H9 (cell line): ENCODE results near the gene ENGASE. TPM values are rescaled to one million over a fixed set of nuclear protein-coding genes. Genes with fewer than 3 reads are reported as not detected.

Source experiments
- DNase-seq: peaks from one replicate; pipeline ENCODE4 v3.0.0-alpha.2; 2017
- H2AFZ ChIP-seq: one replicate; pipeline ENCODE4 v1.6.1; 2013; ENCODE audit warnings: mild to moderate bottlenecking, low read length, control low read depth, moderate library complexity
- H2AK5ac ChIP-seq: 2 replicates; pipeline ENCODE4 v1.6.1; 2013; ENCODE audit warnings: low read length, control low read depth, mixed read lengths; ENCODE audit not compliant: insufficient read length
- H2BK120ac ChIP-seq: one replicate; pipeline ENCODE4 v1.6.1; 2013; ENCODE audit warnings: low read depth, mild to moderate bottlenecking, low read length, control low read depth, inconsistent platforms; ENCODE audit not compliant: poor library complexity, severe bottlenecking
- H2BK12ac ChIP-seq: 2 replicates; pipeline ENCODE4 v1.6.1; 2013; ENCODE audit warnings: low read length, control low read depth, mixed read lengths, low read depth; ENCODE audit not compliant: insufficient read length
- H2BK15ac ChIP-seq: 2 replicates; pipeline ENCODE4 v1.6.1; 2013; ENCODE audit warnings: low read depth, low read length, control low read depth
- H2BK20ac ChIP-seq: one replicate; pipeline ENCODE4 v1.6.1; 2013; ENCODE audit warnings: low read depth, mild to moderate bottlenecking, low read length, control low read depth, inconsistent platforms; ENCODE audit not compliant: poor library complexity, severe bottlenecking
- H2BK5ac ChIP-seq: 2 replicates; pipeline ENCODE4 v1.6.1; 2013; ENCODE audit warnings: low read length, control low read depth, mixed read lengths; ENCODE audit not compliant: insufficient read length
- H3K14ac ChIP-seq: 2 replicates; pipeline ENCODE4 v1.6.1; 2013; ENCODE audit warnings: low read length, control low read depth; ENCODE audit not compliant: insufficient read depth
- H3K18ac ChIP-seq: 2 replicates; pipeline ENCODE4 v1.6.1; 2013; ENCODE audit warnings: low read depth, mild to moderate bottlenecking, mixed read lengths, low read length, control low read depth; ENCODE audit not compliant: insufficient read length
- H3K23ac ChIP-seq: 2 replicates; pipeline ENCODE4 v1.6.1; 2013; ENCODE audit warnings: low read length, control low read depth, mixed read lengths, low read depth; ENCODE audit not compliant: insufficient read length
- H3K23me2 ChIP-seq: 2 replicates; pipeline ENCODE4 v1.6.1; 2013; ENCODE audit warnings: low read depth, mild to moderate bottlenecking, mixed read lengths, low read length, control low read depth; ENCODE audit not compliant: insufficient read length, poor library complexity, severe bottlenecking
- H3K27ac ChIP-seq: 2 replicates; pipeline ENCODE4 v1.5.1; 2013; ENCODE audit warnings: low read length, control low read depth, mixed read lengths, low read depth; ENCODE audit not compliant: insufficient read length
- H3K27me3 ChIP-seq: 2 replicates; pipeline ENCODE4 v1.6.1; 2013; ENCODE audit warnings: low read length, control low read depth, inconsistent platforms; ENCODE audit not compliant: insufficient read depth
- H3K4ac ChIP-seq: 2 replicates; pipeline ENCODE4 v1.6.1; 2013; ENCODE audit warnings: low read depth, mild to moderate bottlenecking, control low read depth, inconsistent platforms, low read length, moderate library complexity
- H3K4me1 ChIP-seq: 2 replicates; pipeline ENCODE4 v1.6.1; 2013; ENCODE audit warnings: low read length, control low read depth, inconsistent platforms; ENCODE audit not compliant: insufficient read depth
- H3K4me2 ChIP-seq: 2 replicates; pipeline ENCODE4 v1.6.1; 2013; ENCODE audit warnings: low read length, control low read depth, mixed read lengths; ENCODE audit not compliant: insufficient read length, insufficient read depth
- H3K56ac ChIP-seq: 2 replicates; pipeline ENCODE4 v1.6.1; 2013; ENCODE audit warnings: low read depth, mild to moderate bottlenecking, mixed read lengths, low read length, control low read depth; ENCODE audit not compliant: insufficient read length
- H3K79me1 ChIP-seq: 2 replicates; pipeline ENCODE4 v1.6.1; 2013; ENCODE audit warnings: low read depth, mild to moderate bottlenecking, moderate library complexity, low read length, control low read depth, inconsistent platforms; ENCODE audit not compliant: insufficient read depth, poor library complexity, severe bottlenecking
- H3K79me2 ChIP-seq: 2 replicates; pipeline ENCODE4 v1.6.1; 2013; ENCODE audit warnings: low read length, control low read depth, inconsistent platforms; ENCODE audit not compliant: insufficient read depth
- H3K9ac ChIP-seq: 2 replicates; pipeline ENCODE4 v1.6.1; 2013; ENCODE audit warnings: low read length, control low read depth, mixed read lengths; ENCODE audit not compliant: insufficient read length; ENCODE audit errors: extremely low read depth
- H3K9me3 ChIP-seq: one replicate; pipeline ENCODE4 v1.6.1; 2013; ENCODE audit warnings: low read depth, low read length, inconsistent platforms; ENCODE audit not compliant: control insufficient read depth
- H3T11ph ChIP-seq: one replicate; pipeline ENCODE4 v1.6.1; 2013; ENCODE audit warnings: mild to moderate bottlenecking, low read length, control low read depth, inconsistent platforms
- H4K20me1 ChIP-seq: one replicate; pipeline ENCODE4 v1.6.1; 2013; ENCODE audit not compliant: control insufficient read depth, insufficient read length, insufficient read depth
- H4K5ac ChIP-seq: 2 replicates; pipeline ENCODE4 v1.6.1; 2013; ENCODE audit warnings: low read depth, mild to moderate bottlenecking, mixed read lengths, low read length, control low read depth; ENCODE audit not compliant: insufficient read length
- H4K8ac ChIP-seq: replicated peaks from 2 replicates; pipeline ENCODE4 v1.6.1; 2013; ENCODE audit warnings: low read length, control low read depth, mixed read lengths, low read depth; ENCODE audit not compliant: insufficient read length
- H4K91ac ChIP-seq: 2 replicates; pipeline ENCODE4 v1.6.1; 2013; ENCODE audit warnings: low read depth, mild to moderate bottlenecking, moderate library complexity, mixed read lengths, low read length, control low read depth; ENCODE audit not compliant: insufficient read length
- H3K27ac Mint-ChIP-seq, 3 experiments: 2 replicates in 2 of 3; 3 replicates in 1 of 3; pipeline ENCODE4 v1.8.0; 2020 to 2021; ENCODE audit warnings: mixed read lengths in 3 of 3, mild to moderate bottlenecking in 1 of 3, moderate library complexity in 1 of 3
- H3K27me3 Mint-ChIP-seq: 2 replicates; pipeline ENCODE4 v1.8.0; 2021; ENCODE audit warnings: low read depth, mild to moderate bottlenecking, moderate library complexity, mixed read lengths
- H3K36me3 Mint-ChIP-seq, 3 experiments: 2 replicates in 2 of 3; 3 replicates in 1 of 3; pipeline ENCODE4 v1.8.0; 2020 to 2021; ENCODE audit warnings: low read depth in 3 of 3, mixed read lengths in 3 of 3; ENCODE audit not compliant: insufficient read depth in 1 of 3
- H3K4me1 Mint-ChIP-seq, 2 experiments: 2 replicates each; pipeline ENCODE4 v1.8.0; 2020; ENCODE audit warnings: mixed read lengths in 2 of 2
- H3K4me3 Mint-ChIP-seq, 2 experiments: 2 replicates in 1 of 2; 3 replicates in 1 of 2; pipeline ENCODE4 v1.8.0; 2020 to 2021; ENCODE audit warnings: mild to moderate bottlenecking in 2 of 2, mixed read lengths in 2 of 2, moderate library complexity in 1 of 2
- H3K9me3 Mint-ChIP-seq, 2 experiments: 2 replicates in 1 of 2; 3 replicates in 1 of 2; pipeline ENCODE4 v1.8.0; 2020; ENCODE audit warnings: mild to moderate bottlenecking in 2 of 2, mixed read lengths in 2 of 2, moderate library complexity in 1 of 2
- WGBS: extraction: QIAGEN DNeasy Blood & Tissue Kit; methylation state at CpG from one replicate; pipeline ENCODE4 v1.1.7; 2013; ENCODE audit warnings: missing lambda C conversion rate, low lambda C conversion rate, mixed read lengths; ENCODE audit not compliant: insufficient read length; ENCODE audit errors: extremely low coverage; 5-methylcytosine and 5-hydroxymethylcytosine counted together
- total RNA-seq: library from RNA; stranded (reverse); gene quantifications from 2 replicates; pipeline ENCODE4 v1.2.1, GENCODE V29; 2021
- TF ChIP-seq, protein P1 (sequence below): fragments of 200-600 bp; sonication (generic); conservative IDR thresholded peaks from 3 replicates; pipeline ENCODE4 v1.8.0; 2021; ENCODE audit warnings: antibody characterized with exemption, mild to moderate bottlenecking

Gene ENGASE
- total RNA-seq, 1 experiment from 2014 or later: 20.6 TPM

GRCh38 chr17:79044462-79044861 lies 30.2 kb upstream of the ENGASE start:
- no peaks in the 10 kb centered on the region for H3K9me3 ChIP-seq
- Mint-ChIP-seq H3K4me1 (peaks cover 0 to 14% of the 10 kb centered on the region in 2 experiments; a peak in 2 of 4 replicates), H3K4me3 (no peak overlapping the region), H3K27ac (no peak overlapping the region), H3K9me3 (peaks cover 4 to 11% of the 10 kb centered on the region in 2 experiments; a peak in 4 of 5 replicates), H3K36me3 (no peaks in the 10 kb centered on the region; a peak in 1 of 7 replicates), H3K27me3 (peaks cover 75% of the 10 kb centered on the region)
- DNase-seq: no peak
- H3K56ac ChIP-seq: no peak overlapping the region
- TF ChIP-seq, protein P1, sequence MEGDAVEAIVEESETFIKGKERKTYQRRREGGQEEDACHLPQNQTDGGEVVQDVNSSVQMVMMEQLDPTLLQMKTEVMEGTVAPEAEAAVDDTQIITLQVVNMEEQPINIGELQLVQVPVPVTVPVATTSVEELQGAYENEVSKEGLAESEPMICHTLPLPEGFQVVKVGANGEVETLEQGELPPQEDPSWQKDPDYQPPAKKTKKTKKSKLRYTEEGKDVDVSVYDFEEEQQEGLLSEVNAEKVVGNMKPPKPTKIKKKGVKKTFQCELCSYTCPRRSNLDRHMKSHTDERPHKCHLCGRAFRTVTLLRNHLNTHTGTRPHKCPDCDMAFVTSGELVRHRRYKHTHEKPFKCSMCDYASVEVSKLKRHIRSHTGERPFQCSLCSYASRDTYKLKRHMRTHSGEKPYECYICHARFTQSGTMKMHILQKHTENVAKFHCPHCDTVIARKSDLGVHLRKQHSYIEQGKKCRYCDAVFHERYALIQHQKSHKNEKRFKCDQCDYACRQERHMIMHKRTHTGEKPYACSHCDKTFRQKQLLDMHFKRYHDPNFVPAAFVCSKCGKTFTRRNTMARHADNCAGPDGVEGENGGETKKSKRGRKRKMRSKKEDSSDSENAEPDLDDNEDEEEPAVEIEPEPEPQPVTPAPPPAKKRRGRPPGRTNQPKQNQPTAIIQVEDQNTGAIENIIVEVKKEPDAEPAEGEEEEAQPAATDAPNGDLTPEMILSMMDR: no peak
- no peak overlapping the region for H4K8ac ChIP-seq
- no peak overlapping the region for H3K14ac ChIP-seq
- no peak overlapping the region for H2BK12ac ChIP-seq
- no peak overlapping the region for H3K4me2 ChIP-seq
- H3K79me2 ChIP-seq: no peaks in the 10 kb centered on the region
- no peaks in the 10 kb centered on the region for H3K79me1 ChIP-seq
- H3K4ac ChIP-seq: no peak overlapping the region
- no peak overlapping the region for H2AK5ac ChIP-seq
- no peak overlapping the region for H4K91ac ChIP-seq
- H4K5ac ChIP-seq: no peak overlapping the region
- no peak overlapping the region for H3K27ac ChIP-seq
- H2BK120ac ChIP-seq: no peak overlapping the region
- H3K27me3 ChIP-seq: no peaks in the 10 kb centered on the region
- no peak overlapping the region for H2BK15ac ChIP-seq
- no peak overlapping the region for H3K23ac ChIP-seq
- H3K18ac ChIP-seq: no peak overlapping the region
- no peak overlapping the region for H3T11ph ChIP-seq
- no peak overlapping the region for H2BK20ac ChIP-seq
- H3K9ac ChIP-seq: no peak overlapping the region
- no peak overlapping the region for H2AFZ ChIP-seq
- peaks cover 2% of the 10 kb centered on the region for H4K20me1 ChIP-seq
- H3K23me2 ChIP-seq: no peaks in the 10 kb centered on the region
- H2BK5ac ChIP-seq: no peak overlapping the region
- no peaks in the 10 kb centered on the region for H3K4me1 ChIP-seq
- no CpG with 5 or more reads among the region's 11 CpGs for WGBS
